GM12878 (cell line): ENCODE data around the gene SUPT7L. TPM values are rescaled to one million over a fixed set of nuclear protein-coding genes. Genes with fewer than 3 reads are reported as not detected.

ENCODE experiments used
- ATAC-seq: fragments of 200-7000 bp; cut with Tn5 transposase; 3 replicates; pipeline ENCODE4 v1.9.1; 2020; ENCODE audit warnings: mild to moderate bottlenecking, moderate library complexity
- BruUV-seq: library from RNA; stranded (reverse); fragments of 400-500 nt; replicated peaks from 2 replicates; lab custom pipeline; 2021; lab: Mats Ljungman, UMichigan
- CTCF ChIA-PET: fragments of 300-600 bp; sonication (Branson Sonifier 250); formaldehyde crosslinking; extraction: SDS; loops from one replicate; lab custom pipeline; 2021; ENCODE audit warnings: inconsistent platforms; lab: Yijun Ruan, JAX
- POLR2A ChIA-PET: fragments of 350-600 bp; formaldehyde crosslinking; extraction: SDS; loops from one replicate; lab custom pipeline; 2021; ENCODE audit warnings: inconsistent platforms; lab: Charles Lee
- RAD21 ChIA-PET: fragments of 300-600 bp; sonication (Branson Sonifier 250); formaldehyde crosslinking; loops from one replicate; lab custom pipeline; 2023; ENCODE audit warnings: antibody characterized with exemption; ENCODE audit not compliant: unreplicated experiment; lab: Charles Lee
- SMC1A ChIA-PET: fragments of 300-600 bp; sonication (Branson Sonifier 250); formaldehyde crosslinking; loops from one replicate; lab custom pipeline; 2023; ENCODE audit not compliant: unreplicated experiment, uncharacterized antibody; lab: Charles Lee
- DNase-seq: peaks from one replicate; pipeline ENCODE4 v3.0.0-alpha.2; 2011; ENCODE audit warnings: low read depth, low spot score
- FAIRE-seq: peaks from 3 replicates; lab custom pipeline; 2011; peaks lifted over from hg19 to GRCh38; lab: Jason Lieb, UNC
- H2AFZ ChIP-seq: 2 replicates; pipeline ENCODE4 v1.6.0; 2011; ENCODE audit warnings: low read depth, low read length, control low read depth; ENCODE audit not compliant: control insufficient read depth
- H3K27ac ChIP-seq: 2 replicates; pipeline ENCODE4 v1.5.1; 2011; ENCODE audit warnings: control low read depth; ENCODE audit not compliant: control insufficient read depth, insufficient read depth
- H3K27me3 ChIP-seq, 2 experiments: replicated peaks in 1 of 2; 2 replicates each; pipeline versions ENCODE4 v1.6.0 to v1.6.1; 2011; ENCODE audit warnings: low read length in 1 of 2; ENCODE audit not compliant: control insufficient read depth in 2 of 2, insufficient read depth in 2 of 2
- H3K36me3 ChIP-seq, 2 experiments: 2 replicates each; pipeline ENCODE4 v1.5.1; 2011; ENCODE audit warnings: low read length in 1 of 2; ENCODE audit not compliant: control insufficient read depth in 2 of 2, insufficient read depth in 2 of 2
- H3K4me1 ChIP-seq: 2 replicates; pipeline ENCODE4 v1.6.1; 2011; ENCODE audit warnings: mild to moderate bottlenecking, low read length, moderate library complexity, mixed read lengths; ENCODE audit not compliant: control insufficient read depth, insufficient read depth
- H3K4me2 ChIP-seq: 2 replicates; pipeline ENCODE4 v1.6.0; 2011; ENCODE audit warnings: control low read depth; ENCODE audit not compliant: control insufficient read depth, insufficient read depth
- H3K4me3 ChIP-seq: fragments of 200-600 bp; sonication (generic); 2 replicates; pipeline ENCODE4 v1.5.1; 2016
- H3K79me2 ChIP-seq: 2 replicates; pipeline ENCODE4 v1.6.0; 2011; ENCODE audit warnings: low read length; ENCODE audit not compliant: control insufficient read depth, insufficient read depth
- H3K9ac ChIP-seq: 2 replicates; pipeline ENCODE4 v1.8.0; 2011; ENCODE audit warnings: low read length, control low read depth, mixed read lengths; ENCODE audit not compliant: control insufficient read depth, insufficient read depth
- H3K9me3 ChIP-seq: replicated peaks from 3 replicates; pipeline ENCODE4 v1.5.1; 2011; ENCODE audit warnings: mild to moderate bottlenecking, low read length; ENCODE audit not compliant: control insufficient read depth, insufficient read depth
- H4K20me1 ChIP-seq: 2 replicates; pipeline ENCODE4 v1.6.0; 2011; ENCODE audit not compliant: control insufficient read depth, insufficient read depth
- CBX3 ChIP-seq: fragments of 200-600 bp; sonication (generic); IDR thresholded peaks from 2 replicates; pipeline ENCODE4 v1.6.1; 2016; ENCODE audit warnings: low read depth, borderline replicate concordance
- E4F1 ChIP-seq: fragments of 450-650 bp; IDR thresholded peaks from 2 replicates; pipeline ENCODE4 v1.6.1; 2018; ENCODE audit warnings: borderline replicate concordance, mild to moderate bottlenecking; ENCODE audit not compliant: partially characterized antibody
- HDAC6 ChIP-seq: fragments of 200-600 bp; sonication (generic); IDR thresholded peaks from one replicate; pipeline ENCODE4 v1.8.0; 2017; ENCODE audit warnings: antibody characterized with exemption; ENCODE audit not compliant: unreplicated experiment
- NFXL1 ChIP-seq: fragments of 450-650 bp; IDR thresholded peaks from 2 replicates; pipeline ENCODE4 v1.6.1; 2017; ENCODE audit warnings: antibody characterized with exemption, mild to moderate bottlenecking, borderline replicate concordance
- PAX5 ChIP-seq: IDR thresholded peaks from 2 replicates; pipeline ENCODE4 v1.6.1; 2011; ENCODE audit warnings: low read depth, low read length, borderline replicate concordance
- RAD21 ChIP-seq: IDR thresholded peaks from 2 replicates; pipeline ENCODE4 v1.6.1; 2011; ENCODE audit warnings: mild to moderate bottlenecking, low read depth, low read length, moderate library complexity; ENCODE audit not compliant: insufficient read depth
- REST ChIP-seq: IDR thresholded peaks from 2 replicates; pipeline ENCODE4 v1.6.1; 2012; ENCODE audit warnings: mild to moderate bottlenecking, low read depth, low read length
- SMAD1 ChIP-seq: fragments of 450-650 bp; IDR thresholded peaks from 2 replicates; pipeline ENCODE4 v1.6.1; 2018; ENCODE audit warnings: mild to moderate bottlenecking, low read depth; ENCODE audit not compliant: partially characterized antibody
- SREBF1 ChIP-seq: IDR thresholded peaks from 2 replicates; pipeline ENCODE4 v1.6.1; 2012; ENCODE audit warnings: mild to moderate bottlenecking, low read length
- STAT1 ChIP-seq: fragments of 450-650 bp; conservative IDR thresholded peaks from 2 replicates; pipeline ENCODE4 v1.6.1; 2014; ENCODE audit warnings: antibody characterized with exemption, mild to moderate bottlenecking
- WGBS: methylation state at CpG from one replicate; pipeline ENCODE4 v1.1.6; 2016; ENCODE audit warnings: low lambda C conversion rate; ENCODE audit not compliant: insufficient replicate concordance, insufficient coverage; ENCODE audit errors: missing lambda C conversion rate; 5-methylcytosine and 5-hydroxymethylcytosine counted together
- in situ Hi-C: fragments of 300-500 bp; cut with MboI; formaldehyde crosslinking; loops from 9 replicates; pipeline ENCODE4 v1.14.3; 2018; ENCODE audit warnings: mixed read lengths
- intact Hi-C: fragments of 100-400 bp; cut with micrococcal nuclease; formaldehyde crosslinking; loops from one replicate; pipeline ENCODE4 v1.14.2; 2022; ENCODE audit not compliant: unreplicated experiment
- polyA plus RNA-seq, 11 experiments: library from polyadenylated mRNA; depleted of rRNA in 4 of 11; unstranded in 6 of 11; stranded (reverse) in 5 of 11; fragments of >200 nt; fragmentation: Nextera tagmentation in 4 of 11; fragmentation: Illumina TruSeq in 1 of 11; extraction: Ambion mirVana in 4 of 11; extraction: Trizol in 1 of 11; gene quantifications; 1 replicate in 1 of 11; 2 replicates in 10 of 11; pipeline versions ENCODE4 v1.2.1 to v1.2.3, GENCODE V29; 2011 to 2016; ENCODE audit warnings: inconsistent platforms in 2 of 11, missing spikeins in 2 of 11, low read depth in 1 of 11
- total RNA-seq, 4 experiments: library from RNA; depleted of rRNA in 3 of 4; stranded (reverse); fragments of >200 nt in 3 of 4; fragmentation: Illumina TruSeq in 1 of 4; extraction: Trizol in 1 of 4; gene quantifications; 2 replicates each; pipeline versions ENCODE4 v1.2.1 to v1.2.3, GENCODE V29; 2013 to 2021

SUPT7L gene
- total and polyA plus RNA-seq, 10 of the 15 experiments (the other 5 are each of a cell fraction or from before 2014, with no cell fraction given) = 10.2 to 43.7 (median 21.3) TPM

- no peak for TF ChIP-seq REST
- TF ChIP-seq, all 136 proteins: peak for 0
These were observed 48.1 kb downstream of the SUPT7L start (continued) for GRCh38 chr2:27615316-27615715.

GRCh38 chr2:27613985-27614384 lies 49.4 kb downstream of the SUPT7L start:
- Histone ChIP-seq H4K20me1 (no peaks in the 10 kb centered on the region), H3K4me2 (no peak overlapping the region), H3K79me2 (no peaks in the 10 kb centered on the region), H3K27ac (no peak overlapping the region), H2AFZ (no peak overlapping the region), H3K27me3 (no peaks in the 10 kb centered on the region), H3K4me1 (no peaks in the 10 kb centered on the region), H3K9ac (no peak overlapping the region), H3K36me3 (peaks cover 7 to 45% of the 10 kb centered on the region in 2 experiments; a peak in 3 of 4 replicates), H3K9me3 (no peaks in the 10 kb centered on the region), H3K4me3 (no peak overlapping the region)
- ChIA-PET RAD21 (no interaction called here), CTCF (interaction anchor here (0.6 to 1.6 kb wide), 4 partner anchors 50 to 311 kb away, joined by 3 to 6 read pairs (median 3); partner anchors contain the start of gene SLC4A1AP), SMC1A (interaction anchor here (0.6 to 1.1 kb wide), 3 partner anchors 13 to 1663 kb away, joined by 3 to 5 read pairs (median 3); no protein-coding TSS in a partner anchor), POLR2A (interaction anchor here (0.8 kb wide), 1 partner anchor 16 kb away, joined by 3 read pairs; no protein-coding TSS in a partner anchor)
- no peak for ATAC-seq
- intact Hi-C loops (no loop called here), in situ Hi-C loops (no loop called here)
- no peak for TF ChIP-seq SREBF1
- TF ChIP-seq SMAD1 = no peak
- no peak for TF ChIP-seq HDAC6
- no peak for TF ChIP-seq STAT1
- TF ChIP-seq NFXL1 = no peak
- no peak for TF ChIP-seq E4F1
- no peak for TF ChIP-seq RAD21
- TF ChIP-seq PAX5 = no peak
- TF ChIP-seq CBX3 = no peak
- BruUV-seq = no TSS peak
- WGBS = 100% methylated on average over 2 of the region's 2 CpGs
- DNase-seq = no peak
- FAIRE-seq = no peak
